B cell (primary cell): Measurements from ENCODE around the gene PRPSAP1. TPM values are rescaled to one million over a fixed set of nuclear protein-coding genes. Genes with fewer than 3 reads are reported as not detected.

Source experiments
- ATAC-seq: fragments of 200-7000 bp; cut with Tn5 transposase; one replicate; pipeline ENCODE4 v1.10.0; 2021; ENCODE audit warnings: low read depth, mild to moderate bottlenecking, moderate number of reproducible peaks, moderate library complexity
- CTCF ChIA-PET: fragments of 350-600 bp; sonication (Branson Sonifier 250); formaldehyde crosslinking; loops from one replicate; lab custom pipeline; 2021; ENCODE audit warnings: antibody characterized with exemption, inconsistent platforms; lab: Charles Lee
- POLR2A ChIA-PET: fragments of 350-600 bp; sonication (Branson Sonifier 250); formaldehyde crosslinking; loops from one replicate; lab custom pipeline; 2021; ENCODE audit warnings: antibody characterized with exemption; lab: Charles Lee
- DNase-seq: peaks from one replicate; pipeline ENCODE4 v3.0.0; 2013
- H2AFZ ChIP-seq: 2 replicates; pipeline ENCODE4 v1.6.1; 2012; ENCODE audit warnings: mild to moderate bottlenecking, low read depth, low read length; ENCODE audit not compliant: insufficient read depth, poor library complexity, severe bottlenecking
- H3K27ac ChIP-seq, 2 donors: 1 replicate in 1 of 2; 2 replicates in 1 of 2; pipeline ENCODE4 v1.5.1; 2012 to 2013; ENCODE audit warnings: low read length in 2 of 2, mild to moderate bottlenecking in 2 of 2, moderate library complexity in 1 of 2
- H3K27me3 ChIP-seq, 4 experiments: fragments of 200-600 bp in 1 of 4; sonication (generic) in 1 of 4; replicated peaks in 1 of 4; 1 replicate in 2 of 4; 2 replicates in 2 of 4; pipeline versions ENCODE4 v1.6.1 to v1.7.0; 2013 to 2016; ENCODE audit warnings: low read length in 3 of 4, mild to moderate bottlenecking in 2 of 4, mixed read lengths in 1 of 4, moderate library complexity in 1 of 4; ENCODE audit not compliant: insufficient read depth in 4 of 4, control insufficient read depth in 3 of 4; ENCODE audit errors: control extremely low read depth in 1 of 4
- H3K36me3 ChIP-seq, 2 experiments: replicated peaks in 1 of 2; 1 replicate in 1 of 2; 2 replicates in 1 of 2; pipeline versions ENCODE4 v1.6.1 to v1.7.1; 2013; ENCODE audit warnings: low read length in 1 of 2; ENCODE audit not compliant: insufficient read depth in 2 of 2, control insufficient read depth in 1 of 2; ENCODE audit errors: control extremely low read depth in 1 of 2, extremely low read depth in 1 of 2
- H3K4me1 ChIP-seq, 2 donors: fragments of 200-600 bp in 1 of 2; sonication (generic) in 1 of 2; 1 replicate in 1 of 2; 2 replicates in 1 of 2; pipeline versions ENCODE4 v1.5.1 to v1.6.1; 2013 to 2017; ENCODE audit warnings: low read length in 2 of 2; ENCODE audit not compliant: control insufficient read depth in 2 of 2, insufficient read depth in 2 of 2
- H3K4me2 ChIP-seq: replicated peaks from 2 replicates; pipeline ENCODE3; 2012; ENCODE audit warnings: mild to moderate bottlenecking, low read depth, low read length; ENCODE audit not compliant: poor library complexity, severe bottlenecking
- H3K4me3 ChIP-seq, 5 experiments: fragments of 200-600 bp in 1 of 5; sonication (generic) in 1 of 5; 1 replicate in 3 of 5; 2 replicates in 2 of 5; pipeline versions ENCODE4 v1.5.1 to v1.7.0; 2011 to 2016; ENCODE audit warnings: low read length in 4 of 5, mild to moderate bottlenecking in 4 of 5, low read depth in 2 of 5, control low read depth in 1 of 5, moderate library complexity in 1 of 5; ENCODE audit not compliant: insufficient read depth in 1 of 5; ENCODE audit errors: control extremely low read depth in 1 of 5, extremely low read depth in 1 of 5
- H3K79me2 ChIP-seq: fragments of 200-600 bp; sonication (generic); one replicate; pipeline ENCODE4 v1.6.0; 2016; ENCODE audit warnings: low read length; ENCODE audit not compliant: control insufficient read depth, insufficient read depth
- H3K9ac ChIP-seq: fragments of 200-600 bp; sonication (generic); 2 replicates; pipeline ENCODE4 v1.6.1; 2017; ENCODE audit warnings: mild to moderate bottlenecking, low read length, moderate library complexity
- H3K9me3 ChIP-seq, 3 donors: one replicate each; pipeline versions ENCODE4 v1.6.1 to v1.7.1; 2013; ENCODE audit warnings: low read length in 2 of 3; ENCODE audit not compliant: control insufficient read depth in 2 of 3, insufficient read depth in 1 of 3; ENCODE audit errors: control extremely low read depth in 1 of 3
- H4K20me1 ChIP-seq: 2 replicates; pipeline ENCODE4 v1.6.0; 2012; ENCODE audit warnings: mild to moderate bottlenecking, low read length; ENCODE audit not compliant: insufficient read depth, control insufficient read depth, poor library complexity, severe bottlenecking
- H3K27ac Mint-ChIP-seq: one replicate; pipeline ENCODE4 v1.8.0; 2021; ENCODE audit warnings: mixed read lengths
- H3K27me3 Mint-ChIP-seq: one replicate; pipeline ENCODE4 v1.8.0; 2021; ENCODE audit warnings: mixed read lengths
- H3K4me1 Mint-ChIP-seq: one replicate; pipeline ENCODE4 v1.8.0; 2021; ENCODE audit warnings: mixed read lengths
- H3K4me3 Mint-ChIP-seq: one replicate; pipeline ENCODE4 v1.8.0; 2021; ENCODE audit warnings: mixed read lengths
- H3K9me3 Mint-ChIP-seq: one replicate; pipeline ENCODE4 v1.8.0; 2022; ENCODE audit warnings: mixed read lengths; ENCODE audit not compliant: insufficient read depth
- CTCF ChIP-seq: fragments of 200-600 bp; IDR thresholded peaks from one replicate; pipeline ENCODE4 v1.8.0; 2022; ENCODE audit warnings: antibody characterized with exemption, mild to moderate bottlenecking
- EZH2 ChIP-seq: IDR thresholded peaks from 2 replicates; pipeline ENCODE4 v1.6.1; 2012; ENCODE audit warnings: borderline replicate concordance, low read depth, mild to moderate bottlenecking, moderate library complexity, low read length; ENCODE audit not compliant: insufficient read depth, poor library complexity, severe bottlenecking
- WGBS: methylation state at CpG from one replicate; pipeline ENCODE4 v1.1.5; 2013; ENCODE audit warnings: missing lambda C conversion rate; ENCODE audit not compliant: insufficient coverage; 5-methylcytosine and 5-hydroxymethylcytosine counted together
- intact Hi-C: fragments of 100-400 bp; cut with micrococcal nuclease; formaldehyde crosslinking; loops from one replicate; pipeline ENCODE4 v1.10.0; 2022
- polyA plus RNA-seq: library from polyadenylated mRNA; depleted of rRNA; stranded (reverse); fragments of >200 nt; gene quantifications from 2 replicates; pipeline ENCODE4 v1.2.3, GENCODE V29; 2012
- total RNA-seq, 2 donors: library from RNA; stranded (reverse); fragments of 120-200 nt in 1 of 2; gene quantifications; 1 replicate in 1 of 2; 2 replicates in 1 of 2; pipeline versions ENCODE4 v1.2.3 to v1.2.4, GENCODE V29; 2013 to 2022

The PRPSAP1 gene
- total and polyA plus RNA-seq, 2 donors (not counting 1 experiment from before 2014, with no cell fraction given), result 45.5 to 61.4 TPM

- intact Hi-C loops, result loop anchor here (5.0 to 10.0 kb wide), 3 partner anchors 364 to 1178 kb away; partner anchors contain the start of genes MRPL38 and SUMO2
- Mint-ChIP-seq H3K27me3 (no peaks in the 10 kb centered on the region), H3K4me3 (peak overlapping the region; percentile 68), H3K27ac (peak overlapping the region; percentile 90), H3K9me3 (no peaks in the 10 kb centered on the region), H3K4me1 (peaks cover 71% of the 10 kb centered on the region)
- POLR2A ChIA-PET, result interaction anchor here (0.7 kb wide), 1 partner anchor 139 kb away, joined by 4 read pairs; no protein-coding TSS in a partner anchor
- CTCF ChIA-PET, result interaction anchor here (0.6 to 16.7 kb wide), 6 partner anchors 10 to 146 kb away, joined by 3 to 435 read pairs (median 14); no protein-coding TSS in a partner anchor
- H3K36me3 ChIP-seq, result peaks cover 2 to 16% of the 10 kb centered on the region in 2 experiments
- ATAC-seq (no peak), DNase-seq (peak; percentile 42)
- peaks cover 0 to 5% (median 0%) of the 10 kb centered on the region in 3 donors for H3K9me3 ChIP-seq
- peaks cover 14% of the 10 kb centered on the region for H4K20me1 ChIP-seq
- H2AFZ ChIP-seq, result no peak overlapping the region
- H3K9ac ChIP-seq, result peak overlapping the region; percentile 49
- TF ChIP-seq CTCF (no peak), EZH2 (no peak)
- H3K79me2 ChIP-seq, result peaks cover 40% of the 10 kb centered on the region
- H3K27ac ChIP-seq, result peak overlapping the region; percentile 77 to 94
- H3K4me3 ChIP-seq, result no peak overlapping the region
- H3K4me1 ChIP-seq, result peaks cover 76 to 86% of the 10 kb centered on the region in 2 donors
- 90% methylated on average over 8 of the region's 12 CpGs for WGBS
- no peaks in the 10 kb centered on the region for H3K27me3 ChIP-seq
- H3K4me2 ChIP-seq, result peak overlapping the region; percentile 92
Observed at GRCh38 chr17:76268991-76269981, 84.4 kb downstream of the PRPSAP1 start.
